Stimulated activated CD4-positive, alpha-beta T cell treated with anti-CD3 and anti-CD28 coated beads, TNF-alpha, amount 100 ng/mL, for 1 hour (primary cell): ENCODE data around the gene ERICH6B.

ENCODE experiments used
- DNase-seq, 3 donors: peaks; one replicate each; pipeline ENCODE4 v3.0.0-alpha.2; 2020; ENCODE audit warnings: low read depth in 3 of 3, low spot score in 1 of 3

Gene ERICH6B

DNA sequence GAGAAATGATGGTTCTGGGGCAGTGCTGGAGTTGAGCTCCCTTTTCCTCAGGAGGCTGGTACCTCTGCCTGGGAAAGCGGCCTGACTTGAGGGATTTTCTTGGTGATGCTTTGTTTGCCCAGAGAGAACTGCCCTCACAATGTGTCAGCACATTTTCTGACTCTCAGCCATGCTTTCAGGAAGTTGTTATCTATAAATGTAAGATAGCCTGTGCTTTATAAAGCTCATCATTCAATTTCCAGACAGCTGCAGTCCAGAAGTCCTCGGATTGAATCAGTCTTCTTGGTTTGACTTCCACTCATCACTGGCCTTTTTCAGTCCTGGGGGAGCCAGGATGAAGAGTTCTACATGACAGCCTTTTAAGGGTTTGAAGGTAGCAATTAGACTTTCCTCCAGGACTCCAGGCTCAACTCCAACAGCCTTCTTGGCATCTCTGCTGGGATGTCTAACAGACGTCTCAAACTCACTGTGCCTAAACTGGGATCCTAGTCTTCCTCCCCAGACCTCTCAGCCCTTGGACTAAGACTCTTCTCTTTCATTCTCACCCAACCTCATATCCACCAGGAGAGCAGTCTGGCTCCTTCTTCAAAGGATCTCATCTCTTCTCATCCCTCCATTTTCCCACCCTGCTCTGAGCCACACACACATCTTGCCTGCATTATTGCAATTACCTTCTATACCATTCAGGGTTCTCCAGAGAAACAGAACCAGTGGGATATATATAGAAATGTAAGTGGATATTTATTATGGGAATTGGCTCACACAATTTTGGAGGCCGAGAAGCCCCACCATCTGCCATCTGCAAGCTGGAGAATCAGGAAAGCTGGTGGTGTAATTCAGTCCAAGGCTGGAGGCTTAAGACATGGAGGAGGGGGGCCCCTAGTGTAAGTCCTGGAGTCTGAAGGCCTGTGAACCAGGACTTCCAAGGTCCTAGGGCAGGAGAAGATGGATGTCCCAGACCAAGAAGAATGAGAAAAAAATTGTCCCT is 13.1 kb downstream of the ERICH6B start:
- DNase-seq: no peak

DNA sequence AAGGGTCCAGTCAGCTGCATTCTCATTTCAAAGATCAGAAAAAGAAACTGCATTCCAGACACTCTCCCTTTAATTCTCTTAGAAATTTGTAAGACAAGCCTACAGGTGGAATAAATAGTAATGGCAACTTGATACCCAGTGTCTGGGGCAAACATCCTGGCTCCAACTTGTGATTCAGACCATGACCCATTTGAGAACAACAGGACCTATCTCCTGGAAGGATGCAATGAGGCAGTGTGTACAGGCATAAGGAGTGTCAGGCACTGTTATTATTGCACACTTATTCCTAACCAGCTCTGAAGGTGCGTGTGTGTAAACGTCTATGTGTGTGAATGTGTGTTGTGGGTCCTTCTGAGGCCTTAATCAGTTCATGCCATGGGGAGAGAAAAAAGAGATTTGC is 13.9 kb downstream of the ERICH6B start:
- DNase-seq: no peak

DNA sequence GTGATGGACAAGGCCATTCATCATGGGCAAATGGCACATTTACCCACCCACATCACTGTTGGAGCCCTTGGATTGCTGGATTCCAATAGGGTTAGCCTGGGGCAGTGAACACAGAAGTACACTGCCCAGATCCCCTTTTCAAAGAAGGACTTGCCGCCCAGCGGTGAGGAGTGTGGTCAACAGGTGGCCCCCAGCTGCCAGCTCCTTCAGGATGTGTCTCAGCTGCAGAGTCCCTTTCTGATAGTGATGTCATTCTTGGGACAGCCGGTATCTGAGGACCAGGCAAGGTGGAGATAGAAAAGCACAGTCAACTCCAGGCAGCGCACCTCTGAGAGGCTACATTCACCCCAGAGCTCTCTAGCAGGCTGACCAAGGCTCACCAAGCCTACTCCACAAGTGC is 16.9 kb downstream of the ERICH6B start:
- DNase-seq: no peak

DNA sequence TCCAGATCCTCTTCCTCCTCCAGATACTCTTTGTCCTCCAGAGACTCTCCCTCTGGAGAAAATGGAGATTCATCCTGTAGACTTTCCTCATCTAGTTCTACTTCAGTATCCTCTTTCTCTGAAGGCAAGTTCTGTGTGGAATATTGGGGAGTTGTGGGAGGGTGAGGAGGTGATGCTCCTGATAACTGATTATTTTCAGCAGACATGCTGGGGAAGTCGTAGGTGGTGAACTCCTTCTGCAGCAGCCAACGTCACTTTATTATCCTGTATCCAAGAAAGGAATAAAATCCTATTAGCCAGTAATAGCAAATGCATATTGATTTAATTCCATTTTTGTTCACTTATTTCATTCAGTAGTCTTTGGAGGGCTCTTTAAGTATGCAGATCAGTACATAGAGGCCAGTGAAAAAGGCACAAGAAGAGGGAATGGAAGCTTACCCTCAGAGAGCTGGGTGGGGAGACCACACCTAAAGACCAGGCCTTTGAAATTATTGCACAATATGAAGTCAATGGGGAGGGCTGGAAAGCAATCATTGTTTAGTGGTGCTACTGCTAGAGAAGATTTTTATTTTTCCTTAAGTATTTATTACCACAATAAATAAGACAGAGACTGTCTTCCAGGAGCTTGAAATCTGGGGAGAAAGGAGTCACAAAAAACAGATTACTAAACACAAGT is 18.6 kb downstream of the ERICH6B start:
- DNase-seq: no peak

DNA sequence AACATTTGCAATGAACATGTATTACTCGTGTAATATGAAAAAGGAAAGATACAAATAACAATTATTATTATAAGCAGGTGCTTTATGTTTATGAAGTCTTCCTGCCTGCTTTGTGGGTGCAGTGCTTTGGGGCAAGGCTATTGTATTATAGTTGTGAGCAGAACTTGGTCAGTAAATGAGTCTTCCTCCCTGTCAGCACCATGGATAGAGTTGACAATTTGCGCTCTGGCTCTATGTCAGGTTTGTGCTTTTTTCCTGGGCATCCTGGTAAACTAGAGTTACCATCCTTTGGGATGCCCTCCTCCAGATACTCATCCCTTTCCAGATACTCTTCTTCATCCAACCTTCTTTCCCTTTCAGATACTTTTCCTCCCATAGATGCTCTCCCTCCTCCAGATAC is 19.6 kb downstream of the ERICH6B start:
- DNase-seq: no peak

DNA sequence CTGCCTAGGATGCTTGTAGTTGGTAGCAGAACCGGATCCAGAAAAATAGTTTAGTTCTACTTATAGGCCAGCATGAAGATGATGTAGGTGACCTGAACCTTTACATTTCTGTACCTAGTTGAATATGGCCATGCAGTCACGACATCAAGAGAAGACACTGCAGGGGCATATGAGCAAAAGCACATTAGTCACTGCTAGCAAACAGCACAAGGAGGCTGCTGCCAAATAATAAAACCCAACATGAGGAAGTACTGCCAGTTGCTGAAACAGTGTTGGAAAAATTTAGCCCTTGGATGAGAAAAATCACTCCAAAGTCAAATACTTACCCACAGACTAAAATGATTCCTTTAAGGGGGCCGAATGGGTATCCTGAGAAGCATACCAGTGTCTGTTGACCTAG is 20.8 kb downstream of the ERICH6B start:
- DNase-seq: no peak

DNA sequence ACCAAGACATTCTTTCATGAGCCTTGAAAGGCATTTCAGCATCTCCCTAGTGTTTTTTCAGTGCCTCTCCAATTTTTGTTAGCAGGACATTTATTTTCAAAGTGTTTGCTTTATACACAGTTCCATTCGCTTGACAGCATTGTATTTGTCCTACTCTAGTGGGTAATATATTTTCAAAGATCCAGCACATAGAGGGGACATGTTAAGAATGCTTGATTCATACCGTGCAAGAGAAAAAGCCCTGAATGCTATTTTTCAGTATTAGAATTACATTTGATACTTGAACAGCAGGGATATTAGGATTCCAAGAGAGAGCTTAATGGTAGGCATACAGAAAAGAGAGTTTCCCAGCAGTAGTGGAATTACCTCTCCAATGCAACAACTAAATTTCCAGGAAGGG is 21.3 kb downstream of the ERICH6B start:
- DNase-seq: no peak

DNA sequence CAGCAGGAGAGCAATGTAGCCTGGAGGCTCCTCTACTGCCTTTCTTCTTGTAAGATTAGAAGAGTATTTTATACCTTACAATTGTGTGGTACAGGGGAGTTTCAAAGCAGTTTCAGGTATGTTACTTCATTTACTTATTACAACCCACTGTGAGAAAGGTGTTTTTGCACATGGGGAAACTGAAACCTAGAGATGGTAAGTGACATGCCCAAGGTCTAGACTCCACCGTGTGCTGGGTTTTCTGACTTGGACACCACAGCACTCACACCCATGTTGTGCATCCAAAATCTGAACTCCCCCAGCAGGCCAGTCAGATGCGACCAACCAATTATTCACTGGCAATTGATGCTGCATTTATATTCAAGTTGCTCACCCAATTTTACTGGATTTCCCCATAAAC is 22.8 kb downstream of the ERICH6B start:
- no peak for DNase-seq

DNA sequence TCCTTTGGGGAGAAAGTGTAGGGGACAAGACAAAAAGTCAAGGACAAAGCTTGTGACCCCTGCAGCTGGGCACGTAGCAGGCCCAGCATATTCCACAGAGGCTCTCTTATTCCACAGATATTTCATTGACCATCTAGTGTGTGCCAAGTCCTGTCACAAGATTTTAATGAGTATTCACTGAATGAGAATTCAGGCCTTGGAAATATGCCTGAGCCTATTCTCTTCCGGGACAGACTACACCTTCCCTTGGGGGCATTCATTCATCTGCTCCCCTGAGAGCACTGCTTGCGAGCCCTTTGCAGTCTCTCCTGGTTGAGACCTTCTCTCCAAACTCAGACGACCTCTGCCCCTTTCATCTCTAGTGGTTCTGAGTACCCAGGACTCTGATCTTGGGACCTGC is 25.5 kb downstream of the ERICH6B start:
- no peak for DNase-seq

DNA sequence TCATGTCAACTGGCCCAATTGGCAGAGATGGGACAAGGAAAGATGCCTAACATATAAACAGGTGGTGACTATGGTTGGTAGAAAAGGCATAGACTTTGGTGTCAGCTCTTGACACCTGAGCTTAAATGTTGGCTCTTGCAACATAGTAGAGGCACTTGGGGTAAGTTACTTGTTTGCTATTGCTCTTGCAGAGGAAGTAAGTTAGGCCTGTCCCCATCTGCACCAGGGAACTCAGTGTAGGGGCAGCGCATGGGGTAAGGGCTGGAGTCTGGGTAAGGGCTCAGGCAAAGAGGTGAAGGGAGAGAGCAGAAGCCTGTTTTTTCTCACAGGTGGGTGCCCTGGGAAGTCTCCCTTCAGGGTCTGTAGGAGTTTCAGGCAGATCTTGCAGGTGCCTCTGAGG is 27.6 kb downstream of the ERICH6B start:
- DNase-seq: no peak

DNA sequence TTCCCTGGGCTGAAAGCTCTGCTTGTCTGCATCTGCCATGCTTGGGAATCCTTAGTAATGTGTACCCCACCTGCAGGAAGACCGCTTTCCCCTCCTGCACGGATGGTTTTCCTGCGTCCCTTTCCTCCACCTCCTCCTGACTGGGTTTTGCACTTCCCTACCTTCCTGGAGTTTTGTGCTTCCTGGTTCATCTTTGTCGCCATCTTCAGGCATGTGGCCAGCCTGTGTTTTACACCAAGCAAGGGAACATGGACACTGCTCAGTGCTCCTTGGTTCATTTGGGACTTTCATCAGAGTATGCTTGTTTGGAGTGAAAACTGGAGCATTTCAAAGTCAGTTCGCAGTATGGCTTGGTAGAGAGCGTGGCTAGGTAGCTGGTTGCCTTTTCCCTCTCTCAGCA is 30.7 kb downstream of the ERICH6B start:
- DNase-seq: no peak

DNA sequence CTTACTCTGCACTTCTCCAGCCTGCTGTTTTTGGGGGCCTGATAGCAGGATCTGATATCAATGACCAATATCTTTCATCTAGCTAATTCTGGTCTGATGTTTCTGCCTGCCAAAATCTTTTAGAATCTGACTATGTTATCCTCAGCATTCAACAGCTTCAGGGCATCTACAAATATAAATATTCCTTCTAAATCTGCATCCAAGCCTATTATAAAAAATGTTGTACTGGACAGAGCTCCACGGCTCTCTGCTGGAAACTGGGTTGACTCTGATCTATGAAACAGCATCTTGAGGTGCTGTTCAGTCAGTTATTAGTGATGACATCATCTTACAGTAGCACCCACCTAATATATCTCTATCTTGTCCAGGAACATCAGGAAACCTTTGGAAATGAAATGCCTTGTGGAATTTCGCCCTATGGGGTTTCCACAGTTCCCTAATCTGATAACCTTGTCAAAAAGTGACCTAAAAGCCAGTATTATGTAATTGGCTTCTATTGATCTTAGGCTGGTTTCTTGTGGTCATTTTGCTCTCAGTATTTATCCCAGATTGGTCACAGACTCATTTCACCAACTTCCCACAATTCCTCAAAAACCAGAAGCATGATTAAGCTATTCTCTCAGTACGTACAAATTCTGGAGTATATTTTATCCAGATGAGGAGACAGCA is 33.0 kb downstream of the ERICH6B start:
- no peak for DNase-seq

DNA sequence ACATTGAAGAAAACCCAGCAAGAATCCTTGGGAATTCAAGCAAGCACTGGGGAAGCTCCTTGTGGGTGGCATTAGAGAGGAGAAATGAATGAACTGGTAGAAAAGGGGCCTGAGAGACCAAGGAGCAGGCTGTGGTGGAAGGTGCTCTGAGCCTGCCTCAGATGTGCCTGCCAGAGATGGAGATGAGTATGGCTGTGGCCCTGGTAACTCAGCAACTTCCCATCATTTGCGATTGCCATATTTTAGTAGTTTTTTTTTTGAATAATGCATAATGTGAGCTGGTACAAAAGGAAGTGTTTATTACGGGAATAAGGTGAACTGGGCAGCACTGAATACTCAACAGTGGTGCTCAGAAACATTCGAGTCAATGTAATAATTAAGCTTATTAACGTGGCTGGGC is 39.1 kb downstream of the ERICH6B start:
- DNase-seq: no peak

DNA sequence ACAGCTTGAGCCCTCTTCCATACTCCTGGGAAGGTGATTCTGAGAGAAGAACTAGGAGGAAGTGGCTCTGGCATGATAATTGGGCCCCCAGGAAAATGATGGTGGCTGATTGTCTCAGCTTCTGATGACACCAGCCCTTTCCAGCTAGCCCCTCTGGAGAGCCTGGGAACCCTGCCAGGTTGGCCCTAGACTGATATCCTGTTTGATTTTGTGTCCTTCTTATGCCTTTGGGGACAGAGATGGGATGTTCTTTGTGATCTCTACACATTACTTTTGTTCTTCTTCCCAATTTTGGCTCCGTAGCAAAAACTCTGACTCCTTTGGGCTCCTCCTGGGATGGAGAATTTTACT is 39.7 kb downstream of the ERICH6B start:
- DNase-seq: no peak

DNA sequence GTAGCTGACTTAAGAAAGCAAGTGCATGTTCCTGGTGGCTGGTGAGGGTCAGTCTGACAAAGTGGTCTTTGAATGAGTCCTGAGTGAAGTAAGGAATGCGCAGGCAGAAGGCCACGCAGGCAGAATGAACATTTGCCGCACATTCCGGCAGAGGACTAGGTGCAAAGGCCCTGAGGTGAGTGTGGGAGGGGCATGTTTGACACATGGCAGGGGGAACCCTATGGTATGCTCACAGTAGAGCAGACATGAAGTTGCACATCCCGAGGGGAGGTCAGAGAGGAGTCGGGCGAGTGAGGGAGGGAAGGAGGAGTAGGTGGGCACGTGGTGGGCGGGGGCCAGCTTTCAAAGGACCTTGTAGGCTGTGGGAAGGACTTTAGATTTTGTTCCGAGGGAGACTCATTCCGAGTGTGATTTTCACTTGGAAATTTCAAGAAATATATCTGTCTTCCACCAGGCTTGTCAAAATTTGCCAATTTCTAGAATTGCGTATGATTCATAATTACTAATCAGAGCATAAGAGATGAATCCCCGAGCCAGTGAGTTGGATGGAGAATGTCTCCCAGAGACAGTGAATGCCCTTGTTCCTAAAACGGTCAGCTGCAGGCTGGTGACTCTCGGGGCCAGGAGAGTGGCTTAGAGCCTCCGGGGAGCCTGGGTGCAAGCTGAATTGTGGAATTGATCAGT is 40.3 kb downstream of the ERICH6B start:
- DNase-seq: no peak

DNA sequence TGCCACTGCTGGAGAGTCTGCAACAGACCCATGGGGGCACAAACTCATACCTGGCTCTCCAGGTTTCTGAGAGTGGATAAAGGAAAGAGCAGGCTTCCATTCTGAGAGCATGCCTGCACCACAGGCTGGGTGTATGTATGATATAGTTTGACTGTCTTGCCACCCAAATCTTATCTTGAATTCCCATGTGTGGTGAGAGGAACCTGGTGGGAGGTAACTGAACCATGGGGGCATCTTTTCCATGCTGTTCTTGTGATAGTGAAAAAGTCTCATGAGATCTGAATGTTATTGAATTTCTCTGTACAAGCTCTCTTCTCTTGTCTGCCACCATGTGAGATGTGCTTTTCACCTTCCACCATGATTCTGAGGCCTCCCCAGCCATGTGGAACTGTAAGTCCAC is 50.2 kb downstream of the ERICH6B start:
- no peak for DNase-seq

DNA sequence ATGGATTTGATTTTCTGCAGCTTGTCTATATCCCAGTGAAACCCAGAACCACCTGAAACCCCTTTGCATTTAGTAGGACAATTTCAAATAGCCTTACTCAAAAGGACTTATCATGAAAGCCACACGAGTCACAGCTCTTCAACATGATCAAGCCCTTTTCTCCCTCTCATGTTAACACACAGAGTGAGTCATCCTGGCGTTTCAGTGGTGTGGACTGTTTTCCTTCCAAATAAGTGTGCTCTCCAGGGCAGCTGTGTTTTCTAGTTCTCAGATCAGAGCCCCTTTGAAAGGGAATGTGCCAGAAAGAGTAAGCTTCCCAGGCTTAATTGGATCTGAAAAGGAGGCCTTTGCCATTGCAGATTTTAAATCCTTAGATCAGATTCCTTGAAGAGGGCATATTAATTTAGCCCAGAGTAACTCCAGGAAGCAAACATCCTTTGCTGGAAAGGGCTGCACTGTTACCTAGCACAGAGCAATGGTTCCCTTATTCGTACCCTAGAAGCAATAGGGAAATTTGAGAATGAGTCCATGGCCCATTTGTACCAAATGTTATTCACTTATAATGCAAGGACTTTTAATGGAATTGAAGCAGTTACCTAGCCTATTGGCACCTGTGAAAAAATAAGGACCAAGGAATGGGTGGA is 51.3 kb downstream of the ERICH6B start:
- DNase-seq: no peak

DNA sequence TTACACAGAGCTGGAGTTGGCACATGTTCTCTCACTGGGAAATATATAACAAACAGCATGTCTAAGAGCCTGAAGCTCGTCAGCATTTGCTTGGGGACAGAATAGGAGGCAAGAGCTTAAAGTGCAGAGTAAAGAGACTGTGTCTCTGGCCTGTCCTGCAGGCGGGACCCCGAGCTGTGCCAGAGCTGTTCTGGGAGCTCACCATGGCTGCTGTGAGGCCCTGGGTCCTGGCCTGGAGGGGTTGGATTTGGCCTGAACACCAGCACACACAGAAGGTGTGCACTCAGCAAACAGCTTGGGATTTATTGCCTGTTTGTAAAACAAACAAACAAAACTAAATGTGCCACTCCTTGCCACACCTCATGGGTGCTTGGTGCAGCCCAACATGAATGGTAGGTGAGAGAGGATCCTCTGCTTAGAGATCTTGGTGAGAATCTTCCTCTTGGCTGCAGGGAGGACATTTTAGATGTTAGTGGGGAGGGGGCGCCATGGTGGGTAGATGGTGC is 60.9 kb downstream of the ERICH6B start:
- DNase-seq: no peak

DNA sequence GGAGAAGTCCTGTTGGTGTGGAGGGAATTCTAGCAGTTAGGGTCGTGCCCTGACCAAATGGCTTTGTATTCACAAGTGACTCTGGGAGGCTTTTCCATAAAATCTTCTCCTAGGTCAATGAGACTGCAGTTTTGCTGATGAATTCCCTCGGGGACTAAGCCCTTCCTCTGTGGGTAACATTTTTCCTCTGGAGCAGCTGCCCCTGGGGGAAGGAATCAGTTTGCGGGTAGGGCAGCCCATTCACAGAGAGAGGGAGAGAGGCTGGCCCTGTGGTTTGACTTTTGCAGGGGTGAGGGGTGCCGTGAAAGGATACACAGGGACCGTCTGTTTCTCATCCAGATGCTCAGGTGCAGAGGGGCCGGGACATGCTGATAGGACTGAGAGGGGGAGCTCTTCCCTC is 67.3 kb downstream of the ERICH6B start:
- DNase-seq: no peak

DNA sequence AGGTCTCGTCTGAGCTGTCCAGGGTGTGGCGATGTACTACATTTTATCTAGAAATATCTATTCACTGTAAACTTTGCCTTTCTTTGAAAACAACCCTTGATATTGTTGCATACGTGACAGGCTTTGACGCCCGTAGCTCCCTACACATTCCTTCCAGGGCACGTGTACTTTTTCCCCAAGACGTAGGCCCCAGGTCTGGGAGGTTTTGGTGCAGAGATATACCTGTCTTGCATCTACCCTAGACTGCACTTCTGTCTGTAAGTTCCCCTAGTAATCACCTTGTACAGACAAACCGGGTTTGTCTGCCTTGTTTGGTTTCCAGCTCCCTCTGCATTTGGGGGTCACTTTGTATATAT is 69.2 kb downstream of the ERICH6B start:
- no peak for DNase-seq
